Stimulated activated naive CD8-positive, alpha-beta T cell treated with anti-CD3 and anti-CD28 coated beads, Interleukin-15, Interleukin-2, amounts not matched to agents 100 ng/mL and 50 ng/mL, for 24 hours (primary cell): ENCODE measurements around the gene HTT.
A peak's percentile ranks its signal among the peaks of the same experiment; 100 is the strongest.

ENCODE experiments used
- H3K27ac Mint-ChIP-seq: one replicate; pipeline ENCODE4 v1.8.0; 2021; ENCODE audit warnings: mild to moderate bottlenecking, mixed read lengths
- H3K27me3 Mint-ChIP-seq: one replicate; pipeline ENCODE4 v1.8.0; 2021; ENCODE audit warnings: mixed read lengths
- H3K36me3 Mint-ChIP-seq: one replicate; pipeline ENCODE4 v1.8.0; 2021; ENCODE audit warnings: low read depth, mixed read lengths
- H3K4me1 Mint-ChIP-seq: one replicate; pipeline ENCODE4 v1.8.0; 2021; ENCODE audit warnings: low read depth, mixed read lengths
- H3K4me3 Mint-ChIP-seq: one replicate; pipeline ENCODE4 v1.8.0; 2021; ENCODE audit warnings: mild to moderate bottlenecking, mixed read lengths
- H3K9me3 Mint-ChIP-seq: one replicate; pipeline ENCODE4 v1.8.0; 2021; ENCODE audit warnings: mixed read lengths

Gene HTT

GRCh38 chr4:3178351-3178750, 103.9 kb downstream of the HTT start:
- Mint-ChIP-seq H3K4me1 (no peaks in the 10 kb centered on the region), H3K36me3 (peaks cover 76% of the 10 kb centered on the region), H3K9me3 (no peaks in the 10 kb centered on the region), H3K4me3 (no peak overlapping the region), H3K27me3 (no peaks in the 10 kb centered on the region), H3K27ac (no peak overlapping the region)

- H3K27me3 Mint-ChIP-seq = no peaks in the 10 kb centered on the region
- H3K4me1 Mint-ChIP-seq = no peaks in the 10 kb centered on the region
- H3K27ac Mint-ChIP-seq = no peak overlapping the region
- no peak overlapping the region for H3K4me3 Mint-ChIP-seq
- no peaks in the 10 kb centered on the region for H3K9me3 Mint-ChIP-seq
- peaks cover 84% of the 10 kb centered on the region for H3K36me3 Mint-ChIP-seq
Observed at GRCh38 chr4:3179126-3179706, 104.7 kb downstream of the HTT start.

- Mint-ChIP-seq H3K36me3 (peaks cover 81% of the 10 kb centered on the region), H3K4me1 (no peaks in the 10 kb centered on the region), H3K27me3 (no peaks in the 10 kb centered on the region), H3K9me3 (no peaks in the 10 kb centered on the region), H3K27ac (peak overlapping the region; percentile 65), H3K4me3 (no peak overlapping the region)
Observed at GRCh38 chr4:3183008-3183407, 108.5 kb downstream of the HTT start.

GRCh38 chr4:3184725-3185124, 110.2 kb downstream of the HTT start:
- Mint-ChIP-seq H3K27me3 (no peaks in the 10 kb centered on the region), H3K4me1 (no peaks in the 10 kb centered on the region), H3K9me3 (no peaks in the 10 kb centered on the region), H3K4me3 (no peak overlapping the region), H3K27ac (no peak overlapping the region), H3K36me3 (peaks cover 82% of the 10 kb centered on the region)

DNA sequence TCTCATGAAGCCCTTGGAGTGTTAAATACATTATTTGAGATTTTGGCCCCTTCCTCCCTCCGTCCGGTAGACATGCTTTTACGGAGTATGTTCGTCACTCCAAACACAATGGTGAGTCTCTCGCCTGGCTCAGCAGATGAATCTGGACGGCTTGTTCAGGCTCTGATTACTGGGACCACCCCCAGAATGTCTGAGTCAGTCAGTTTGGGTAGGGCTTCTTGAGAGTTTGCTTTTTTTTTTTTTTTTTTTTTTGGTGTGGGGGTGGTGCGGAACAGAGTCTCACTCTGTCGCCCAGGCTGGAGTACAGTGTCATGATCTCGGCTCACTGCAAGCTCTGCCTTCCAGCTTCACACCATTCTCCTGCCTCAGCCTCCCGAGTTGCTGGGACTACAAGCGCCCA, 112.1 kb downstream of the HTT start:
- Mint-ChIP-seq H3K36me3 (peaks cover 81% of the 10 kb centered on the region), H3K9me3 (no peaks in the 10 kb centered on the region), H3K27me3 (no peaks in the 10 kb centered on the region), H3K4me1 (peaks cover 3% of the 10 kb centered on the region), H3K4me3 (no peak overlapping the region), H3K27ac (no peak overlapping the region)

DNA sequence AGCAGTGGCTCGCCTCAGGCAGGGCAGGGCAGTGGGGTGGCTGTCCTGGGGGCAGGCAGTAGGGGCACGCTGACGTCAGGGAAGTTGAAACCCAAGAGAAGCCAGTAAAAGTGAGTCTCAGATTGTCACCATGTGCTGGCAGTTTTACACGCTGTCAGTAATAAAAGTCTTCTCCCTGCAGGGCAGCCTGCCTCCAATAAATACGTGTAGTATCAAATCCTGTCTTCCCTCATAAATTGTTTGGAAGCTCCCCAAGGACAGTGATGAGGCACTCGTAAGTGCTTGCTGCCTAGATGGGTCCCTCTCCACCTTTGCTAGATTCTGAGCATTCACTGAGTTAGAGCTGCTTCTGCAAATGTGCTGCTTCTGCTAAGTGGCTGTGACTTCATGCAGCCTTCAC, 113.6 kb downstream of the HTT start:
- Mint-ChIP-seq H3K27ac (peak overlapping the region; percentile 10), H3K9me3 (no peaks in the 10 kb centered on the region), H3K4me1 (peaks cover 9% of the 10 kb centered on the region), H3K36me3 (peaks cover 68% of the 10 kb centered on the region), H3K4me3 (no peak overlapping the region), H3K27me3 (no peaks in the 10 kb centered on the region)

GRCh38 chr4:3189459-3189858, 115.0 kb downstream of the HTT start:
- Mint-ChIP-seq H3K4me1 (peaks cover 19% of the 10 kb centered on the region), H3K27ac (no peak overlapping the region), H3K36me3 (peaks cover 56% of the 10 kb centered on the region), H3K27me3 (no peaks in the 10 kb centered on the region), H3K9me3 (no peaks in the 10 kb centered on the region), H3K4me3 (no peak overlapping the region)

DNA sequence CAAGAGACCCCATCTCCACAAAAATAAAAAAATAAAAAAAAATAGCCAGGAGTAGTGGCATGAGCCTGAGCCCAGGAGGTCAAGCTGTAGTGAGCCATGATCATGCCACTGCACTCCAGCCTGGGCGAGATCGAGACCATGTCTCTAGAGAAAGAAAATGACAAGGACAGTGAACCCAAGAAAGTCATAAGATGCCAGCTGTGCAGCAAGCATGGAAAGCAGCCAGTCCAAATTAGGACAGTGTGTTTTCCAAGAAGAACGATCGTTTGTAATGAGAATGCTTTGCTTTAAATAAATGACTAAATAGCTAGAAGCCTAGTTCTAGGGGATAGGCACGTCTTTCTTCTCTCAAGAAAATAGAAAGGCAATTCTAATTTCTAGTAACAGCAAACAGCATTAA, 116.1 kb downstream of the HTT start:
- H3K4me3 Mint-ChIP-seq = no peak overlapping the region
- H3K9me3 Mint-ChIP-seq = no peaks in the 10 kb centered on the region
- no peaks in the 10 kb centered on the region for H3K27me3 Mint-ChIP-seq
- H3K36me3 Mint-ChIP-seq = peaks cover 58% of the 10 kb centered on the region
- no peak overlapping the region for H3K27ac Mint-ChIP-seq
- peaks cover 30% of the 10 kb centered on the region for H3K4me1 Mint-ChIP-seq

DNA sequence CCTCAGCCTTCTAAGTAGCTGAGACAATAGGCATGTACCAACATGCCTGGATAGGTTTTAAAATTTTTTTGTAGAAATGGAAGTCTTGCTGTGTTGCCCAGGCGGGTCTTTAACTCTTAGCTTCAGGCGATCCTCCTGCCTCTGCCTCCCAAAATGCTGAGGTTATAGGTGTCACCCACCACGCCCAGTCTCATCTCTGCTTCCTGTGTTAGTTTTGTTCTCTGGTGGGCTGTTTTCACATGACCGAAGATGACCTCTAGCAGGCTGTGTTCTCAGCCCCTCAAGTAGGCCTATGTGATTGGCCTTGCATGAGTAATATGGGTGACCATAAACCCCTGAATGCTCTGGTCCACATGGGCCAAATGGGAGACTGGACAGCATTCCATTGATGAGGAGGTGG, 117.7 kb downstream of the HTT start:
- Mint-ChIP-seq H3K4me1 (peaks cover 46% of the 10 kb centered on the region), H3K4me3 (no peak overlapping the region), H3K27me3 (no peaks in the 10 kb centered on the region), H3K27ac (no peak overlapping the region), H3K9me3 (no peaks in the 10 kb centered on the region), H3K36me3 (peaks cover 53% of the 10 kb centered on the region)

DNA sequence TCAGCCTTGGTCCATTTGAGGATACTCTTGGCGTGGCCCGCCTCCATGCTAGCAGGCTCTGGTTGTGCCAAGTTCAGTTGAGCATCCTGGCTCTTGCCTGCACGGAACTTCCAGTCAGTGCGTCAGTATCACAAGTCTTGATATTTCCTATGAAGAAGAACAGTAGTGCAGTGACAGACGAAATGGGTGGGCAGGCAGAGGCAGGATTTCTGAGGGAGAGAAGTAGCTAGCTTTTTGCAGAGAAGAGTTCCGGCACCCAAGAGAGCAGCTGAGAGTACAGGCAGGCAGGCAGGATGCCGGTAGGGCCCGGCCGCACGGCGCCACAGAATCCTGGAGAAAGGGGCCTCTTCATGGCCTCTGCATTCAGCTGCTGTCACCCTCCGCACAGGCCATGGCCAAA, 118.3 kb downstream of the HTT start:
- Mint-ChIP-seq H3K9me3 (no peaks in the 10 kb centered on the region), H3K27ac (no peak overlapping the region), H3K4me3 (no peak overlapping the region), H3K4me1 (peaks cover 51% of the 10 kb centered on the region), H3K27me3 (no peaks in the 10 kb centered on the region), H3K36me3 (peaks cover 50% of the 10 kb centered on the region)

DNA sequence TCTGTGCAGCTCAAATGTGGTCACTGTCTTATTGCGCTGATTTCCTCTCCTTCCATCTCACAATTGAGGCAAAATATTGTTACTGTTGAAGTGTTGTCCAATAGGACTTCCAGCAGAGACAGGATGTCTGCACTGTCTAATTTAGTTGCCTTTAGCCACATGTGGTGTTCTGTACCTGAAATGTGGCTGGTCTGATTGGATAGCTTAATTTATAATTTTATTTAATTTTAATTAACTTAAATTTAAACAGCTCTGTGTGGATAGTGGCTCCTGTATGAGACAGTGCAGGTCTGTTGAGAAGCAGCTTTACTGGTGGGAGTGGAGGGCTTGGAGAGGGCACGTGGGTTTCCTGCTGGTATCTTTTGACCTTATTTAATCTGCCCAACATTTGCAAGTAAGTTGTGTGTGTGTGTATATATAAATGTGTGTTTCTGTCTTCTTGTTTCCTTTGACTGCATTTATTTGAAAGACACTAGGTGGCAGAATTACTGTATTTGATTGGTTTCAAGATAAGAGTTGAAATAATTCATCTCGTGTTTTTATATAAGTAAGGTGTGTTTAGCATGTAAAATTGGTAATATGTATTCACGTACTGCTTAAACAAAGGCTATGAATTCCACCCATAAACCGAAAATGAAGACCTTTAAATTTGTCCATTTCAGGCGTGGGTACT, 119.2 kb downstream of the HTT start:
- Mint-ChIP-seq H3K4me3 (no peak overlapping the region), H3K4me1 (peaks cover 51% of the 10 kb centered on the region), H3K27ac (no peak overlapping the region), H3K36me3 (peaks cover 42% of the 10 kb centered on the region), H3K27me3 (no peaks in the 10 kb centered on the region), H3K9me3 (no peaks in the 10 kb centered on the region)

DNA sequence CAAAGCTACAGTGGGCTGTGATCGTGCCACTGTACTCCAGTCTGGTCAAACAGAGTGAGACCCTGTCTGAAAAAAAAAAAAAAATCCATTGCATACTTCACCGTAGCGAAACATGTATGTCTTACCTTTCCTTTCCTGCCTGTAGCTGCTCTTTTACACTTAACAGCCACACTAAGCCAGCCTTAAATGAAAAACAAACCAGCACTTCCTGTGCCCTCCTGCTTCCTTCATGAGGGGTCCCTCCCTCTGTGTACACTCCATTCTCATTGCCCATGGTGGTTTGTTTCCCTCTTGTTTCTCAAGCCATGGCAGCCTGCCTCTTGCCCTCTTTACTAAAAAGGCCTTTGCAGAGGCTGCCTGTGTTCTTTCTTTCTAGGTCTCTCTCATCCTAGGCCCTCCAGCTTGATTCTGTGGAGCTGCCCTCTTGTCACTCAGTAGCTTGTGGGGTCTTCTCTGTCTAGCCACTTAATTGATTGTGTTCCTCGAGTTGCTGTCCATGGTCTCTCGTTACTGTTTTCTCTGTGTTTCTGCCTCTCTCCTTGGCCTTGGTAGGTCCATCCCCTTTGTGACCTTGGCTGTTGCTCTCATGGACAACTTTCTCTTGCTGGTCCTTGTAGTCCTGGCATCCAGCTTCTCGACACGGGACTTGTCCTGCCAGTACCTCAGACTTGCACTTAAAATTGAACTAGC, 122.3 kb downstream of the HTT start:
- H3K36me3 Mint-ChIP-seq = peaks cover 26% of the 10 kb centered on the region

DNA sequence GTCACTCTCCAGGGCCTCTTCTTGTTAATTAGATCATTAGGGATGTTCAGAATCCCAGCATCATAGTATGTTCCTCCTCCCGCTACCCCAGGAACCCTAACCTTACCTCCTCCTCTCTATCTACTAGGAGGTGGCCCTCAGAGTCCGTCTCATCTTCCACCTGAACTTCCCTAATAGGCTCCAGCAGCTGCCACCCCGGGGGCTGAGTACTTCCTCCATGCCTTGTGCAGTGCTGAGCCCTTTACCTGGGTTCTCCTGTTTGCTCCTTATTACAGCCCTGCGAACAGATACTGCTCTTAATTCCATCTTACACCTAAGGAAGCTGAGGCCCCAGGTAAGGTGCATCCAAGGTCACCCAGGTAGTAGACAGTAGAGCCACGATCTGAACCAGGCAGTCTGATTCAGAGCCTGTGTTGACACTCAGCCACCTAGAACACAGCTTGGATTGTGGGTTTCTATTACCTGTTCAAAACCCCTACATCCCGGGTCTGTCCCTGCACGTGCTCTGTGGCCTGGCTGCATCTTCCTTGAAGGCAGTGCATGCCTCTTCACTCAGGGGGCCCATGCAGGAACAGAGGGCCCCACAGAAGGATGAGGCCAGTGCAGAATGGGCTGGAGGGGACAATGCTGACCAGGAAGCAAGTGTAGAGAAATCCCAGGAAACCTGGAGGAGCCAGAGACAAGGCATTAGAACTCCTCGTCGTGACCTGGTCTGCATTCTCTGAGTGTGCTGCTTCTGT, 123.1 kb downstream of the HTT start:
- Mint-ChIP-seq H3K9me3 (no peaks in the 10 kb centered on the region), H3K27me3 (no peaks in the 10 kb centered on the region), H3K4me3 (no peak overlapping the region), H3K27ac (no peak overlapping the region), H3K4me1 (peaks cover 66% of the 10 kb centered on the region), H3K36me3 (peaks cover 27% of the 10 kb centered on the region)

More for the DNA sequence above, 122.3 kb downstream of the HTT start:
- Mint-ChIP-seq H3K27ac (peak overlapping the region; percentile 7), H3K9me3 (no peaks in the 10 kb centered on the region), H3K4me1 (peaks cover 59% of the 10 kb centered on the region), H3K27me3 (no peaks in the 10 kb centered on the region), H3K4me3 (no peak overlapping the region)

DNA sequence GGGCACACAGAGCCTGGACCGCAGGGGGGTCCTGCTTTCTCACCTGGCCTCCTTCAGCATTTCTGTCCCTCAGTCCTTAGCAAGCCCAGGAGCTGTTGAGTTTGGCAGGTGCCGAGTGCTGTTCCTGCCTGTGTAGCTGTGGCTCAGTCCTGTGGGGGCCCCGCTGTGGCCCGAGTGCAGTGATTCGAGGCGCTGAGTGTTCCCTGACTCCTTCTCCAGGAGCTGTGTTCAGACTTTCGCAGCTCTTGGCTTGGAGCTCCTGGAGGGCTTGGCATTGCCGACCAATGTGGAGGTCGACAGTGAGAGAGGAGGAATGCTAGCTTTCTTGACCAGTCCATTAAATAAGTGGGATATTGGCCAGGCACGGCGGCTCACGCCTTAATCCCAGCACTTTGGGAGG, 124.4 kb downstream of the HTT start:
- Mint-ChIP-seq H3K27me3 (no peaks in the 10 kb centered on the region), H3K4me3 (no peak overlapping the region), H3K27ac (no peak overlapping the region), H3K4me1 (peaks cover 69% of the 10 kb centered on the region), H3K9me3 (no peaks in the 10 kb centered on the region), H3K36me3 (peaks cover 40% of the 10 kb centered on the region)
